ENCODE data around the gene CHST14.

Gene CHST14, protein sequence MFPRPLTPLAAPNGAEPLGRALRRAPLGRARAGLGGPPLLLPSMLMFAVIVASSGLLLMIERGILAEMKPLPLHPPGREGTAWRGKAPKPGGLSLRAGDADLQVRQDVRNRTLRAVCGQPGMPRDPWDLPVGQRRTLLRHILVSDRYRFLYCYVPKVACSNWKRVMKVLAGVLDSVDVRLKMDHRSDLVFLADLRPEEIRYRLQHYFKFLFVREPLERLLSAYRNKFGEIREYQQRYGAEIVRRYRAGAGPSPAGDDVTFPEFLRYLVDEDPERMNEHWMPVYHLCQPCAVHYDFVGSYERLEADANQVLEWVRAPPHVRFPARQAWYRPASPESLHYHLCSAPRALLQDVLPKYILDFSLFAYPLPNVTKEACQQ

DNA sequence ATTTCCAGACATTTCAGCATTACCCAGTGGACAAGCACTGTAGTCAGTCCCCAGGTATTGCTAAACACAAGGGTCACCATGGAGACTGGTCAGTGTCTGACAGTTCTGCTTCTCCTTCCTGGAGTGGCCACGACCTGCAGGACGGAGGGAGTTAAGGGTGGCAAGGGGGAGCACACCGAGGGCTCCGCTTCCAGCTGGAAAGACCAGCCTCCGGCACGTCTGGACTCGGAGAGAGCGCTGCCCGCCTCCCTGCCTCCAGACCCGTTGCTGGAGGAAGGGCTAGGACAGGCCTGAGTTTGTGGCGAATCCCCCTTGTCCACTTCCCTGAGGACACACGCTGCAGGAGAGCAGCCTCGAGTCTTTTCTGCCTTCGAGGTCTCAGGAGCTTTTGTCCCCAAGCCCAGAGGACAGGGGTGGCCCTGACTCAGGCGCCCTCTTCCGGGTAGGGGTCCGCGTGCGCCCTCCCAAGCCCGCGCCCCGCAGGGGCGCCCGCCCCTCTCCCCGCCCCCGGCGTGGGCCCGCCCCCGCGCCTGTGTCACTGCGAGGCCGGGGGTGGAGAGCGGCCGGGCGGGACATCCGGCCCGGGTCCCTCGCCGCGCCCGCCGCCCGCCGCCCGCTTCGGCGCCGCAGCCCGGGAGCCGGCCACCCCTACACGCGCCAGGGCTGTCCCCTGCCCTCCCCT is at the start of gene CHST14:
Gene CHST14 (plus strand): TSS at position 562 of the 682 bp plus-strand sequence. CDS start 230 bp downstream, outside the sequence.
- peak; percentile 48 for DNase-seq (ENCODE audit: low spot score)

DNA sequence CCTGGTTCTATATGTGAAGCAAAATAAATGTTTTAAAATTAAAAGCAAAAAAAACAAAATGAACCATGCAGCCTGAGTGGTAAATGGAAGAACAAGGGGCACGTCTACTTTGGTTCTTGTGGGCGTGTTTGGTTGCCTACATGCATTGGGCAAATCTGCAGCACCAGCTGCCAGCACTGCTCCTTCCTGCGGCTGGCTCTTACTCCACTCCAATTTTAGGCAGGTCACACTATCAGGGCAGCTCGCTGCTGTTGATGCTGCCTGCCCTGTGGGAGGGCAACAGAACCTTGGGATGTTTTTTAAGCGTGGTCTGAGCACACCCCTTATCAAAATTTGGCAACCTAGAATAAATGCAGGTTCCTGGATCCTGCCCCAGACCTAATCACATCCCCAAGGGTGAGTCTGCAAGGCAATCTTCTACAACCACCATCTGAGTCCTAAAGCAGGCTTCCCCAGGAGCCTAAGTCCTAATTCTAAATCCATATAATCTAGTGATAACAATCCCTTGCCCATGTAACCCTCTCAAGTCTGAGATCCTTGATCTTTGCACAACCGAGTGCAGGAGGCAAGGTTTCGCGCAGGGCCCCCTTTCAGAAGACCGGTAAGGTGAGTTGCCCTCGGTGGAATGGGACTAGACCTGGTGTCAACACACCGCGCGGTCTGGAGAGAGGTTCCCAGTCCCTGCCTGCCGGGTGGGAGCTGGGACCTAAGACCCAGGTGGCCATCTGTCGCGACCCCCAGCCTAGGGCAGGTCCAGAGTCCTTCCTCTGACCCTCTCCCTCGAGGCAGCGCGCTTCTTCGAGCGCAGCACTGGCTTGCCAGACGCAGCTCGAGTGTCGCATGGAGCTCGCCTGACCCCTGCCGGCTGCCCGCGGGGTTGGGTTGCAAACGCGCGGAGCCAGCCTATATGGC is 49.3 kb upstream of the CHST14 start:
- peak; percentile 53 for DNase-seq (ENCODE audit: low spot score)

DNA sequence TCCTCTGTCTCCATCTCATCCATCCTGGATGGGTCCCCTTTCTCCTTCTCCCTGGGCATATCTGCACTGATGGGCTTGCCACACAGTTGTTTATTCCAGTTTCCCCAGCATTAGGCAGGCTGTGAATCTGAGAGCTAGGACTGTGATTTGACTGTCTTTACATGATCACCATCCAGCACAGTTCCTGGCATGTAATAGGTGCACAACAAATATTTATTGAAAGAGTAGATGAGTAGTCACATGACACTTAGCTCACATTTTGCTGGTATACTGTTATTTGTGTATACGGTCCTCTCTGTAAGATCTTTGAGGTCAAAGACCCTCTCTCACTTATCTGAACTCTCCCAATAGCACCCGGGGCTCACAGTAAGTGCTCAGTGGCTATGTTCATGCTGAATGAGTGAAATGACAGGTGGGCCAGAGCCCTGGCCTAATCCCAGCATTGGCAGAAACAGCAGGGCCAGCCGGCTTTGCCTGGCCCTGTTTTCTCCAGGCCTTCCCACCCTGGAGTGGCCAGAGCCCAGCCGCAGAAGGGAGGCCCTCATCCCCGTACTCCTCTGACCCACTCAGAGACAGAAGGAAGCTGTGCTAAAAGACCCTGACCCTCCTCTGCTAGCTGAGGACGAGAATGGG is 46.2 kb upstream of the CHST14 start:
- DNase-seq (ENCODE audit: low spot score): no peak

DNA sequence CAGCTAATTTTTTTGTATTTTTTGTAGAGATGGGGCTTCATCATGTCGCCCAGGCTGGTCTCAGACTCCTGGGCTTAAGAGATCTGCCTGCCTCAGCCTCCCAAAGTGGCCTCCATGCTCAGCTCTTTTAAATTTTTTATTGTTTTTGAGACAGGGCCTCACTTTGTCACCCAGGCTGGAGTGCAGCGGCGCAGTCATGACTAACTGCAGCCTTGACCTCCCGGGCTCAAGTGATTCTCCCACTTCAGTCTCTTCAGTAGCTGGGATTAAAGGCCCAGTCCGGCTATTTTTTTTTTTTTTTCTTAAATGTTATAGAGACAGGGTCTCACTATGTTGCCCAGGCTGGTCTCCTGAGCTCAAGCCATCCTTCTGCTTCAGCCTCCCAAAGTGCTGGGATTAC is 45.1 kb upstream of the CHST14 start:
- no peak for DNase-seq (ENCODE audit: low spot score)

DNA sequence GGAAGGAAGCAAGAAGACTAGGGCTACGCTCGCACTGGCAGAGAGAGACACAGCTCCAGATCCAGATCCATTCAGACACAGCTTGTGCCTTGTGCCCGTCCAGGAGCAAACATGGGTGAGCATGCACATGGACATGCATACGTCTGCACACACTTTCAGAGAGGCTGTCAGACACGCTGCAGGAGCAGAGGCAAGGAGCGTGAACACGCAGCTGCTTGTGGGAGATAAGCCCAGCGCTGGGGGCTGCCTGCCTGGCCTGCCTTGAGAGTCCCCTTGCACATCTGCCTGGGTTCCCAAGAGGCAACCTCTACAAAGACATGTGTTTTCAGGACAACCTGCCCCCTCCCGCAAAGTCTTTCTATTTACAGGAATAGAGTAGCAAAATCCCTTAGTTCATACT is 43.6 kb upstream of the CHST14 start:
- DNase-seq (ENCODE audit: low spot score): no peak

DNA sequence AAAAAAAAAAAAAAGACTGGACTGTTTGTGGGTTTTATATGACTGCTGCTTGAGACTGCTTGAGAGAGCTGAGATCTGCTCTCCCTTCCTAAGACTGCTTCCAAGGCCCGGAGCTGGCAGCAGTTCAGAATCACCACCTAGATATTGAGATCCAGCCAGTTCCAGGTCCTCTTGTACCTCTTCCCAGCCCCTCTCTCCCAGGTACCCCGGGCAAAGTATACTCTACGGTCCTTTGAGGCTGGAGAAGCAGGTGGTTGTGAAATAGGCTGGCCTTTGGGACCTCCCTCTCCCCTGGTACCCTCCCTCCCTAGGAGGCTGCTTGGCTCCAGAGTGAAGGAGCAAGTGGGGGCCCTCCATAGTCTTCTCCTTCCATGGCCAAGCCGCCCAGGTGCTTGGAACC is 42.6 kb upstream of the CHST14 start:
- DNase-seq (ENCODE audit: low spot score): no peak

DNA sequence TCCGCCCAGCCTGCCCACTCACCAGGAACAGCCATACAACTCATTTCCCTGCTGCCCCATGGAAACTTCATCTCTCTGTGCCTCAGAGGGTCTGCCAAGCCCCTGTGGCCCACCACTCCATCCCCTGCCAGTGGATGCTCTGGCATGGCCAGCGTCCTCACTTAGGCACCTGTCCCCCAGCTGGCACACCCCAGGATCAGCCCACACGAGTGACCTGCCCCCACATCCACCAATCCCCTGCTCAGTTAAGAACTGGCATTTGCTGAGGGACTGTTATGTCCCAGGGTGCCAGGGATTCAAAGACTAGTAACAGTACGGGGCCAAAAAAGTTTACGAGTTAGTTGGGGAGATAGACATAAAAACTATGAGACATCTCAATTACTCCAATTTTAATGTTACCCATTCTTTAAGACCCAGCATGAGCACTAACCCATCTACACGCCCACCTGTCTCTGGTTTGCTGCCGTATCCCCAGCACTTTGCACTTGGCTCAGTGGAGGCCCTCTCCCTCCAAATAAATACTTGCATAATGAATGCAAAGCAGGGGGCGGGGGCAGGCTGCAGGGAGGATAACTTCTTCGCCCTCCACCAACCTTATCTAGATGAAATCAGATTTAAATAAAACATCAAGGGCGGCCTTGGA is 41.6 kb upstream of the CHST14 start:
- DNase-seq (ENCODE audit: low spot score): no peak

DNA sequence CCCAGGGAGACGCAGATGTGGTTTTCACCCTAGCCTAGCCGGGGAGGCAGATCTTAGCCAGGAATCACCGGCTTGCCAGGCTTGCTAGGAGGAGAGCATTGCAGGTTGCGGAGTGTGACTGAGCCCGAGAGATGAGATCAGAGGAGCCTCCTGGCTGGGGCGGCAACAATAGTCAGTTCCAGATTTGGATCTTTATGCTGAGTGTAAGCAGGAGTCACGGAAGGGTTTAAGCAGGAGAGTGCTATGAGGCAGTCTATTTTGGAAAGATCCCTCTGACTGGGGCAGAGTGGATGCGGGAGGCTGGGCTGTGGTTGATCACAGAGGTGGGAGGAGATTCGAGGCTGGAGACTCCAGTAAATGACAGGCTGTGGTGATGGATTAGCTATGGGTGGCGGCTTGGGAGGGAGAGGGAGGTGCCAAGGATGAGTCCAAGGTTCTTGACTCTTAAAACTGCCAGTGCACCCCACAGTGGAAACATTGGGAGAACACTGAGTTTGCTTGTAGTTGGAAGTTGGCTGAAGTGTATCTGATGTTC is 40.4 kb upstream of the CHST14 start:
- no peak for DNase-seq (ENCODE audit: low spot score)

DNA sequence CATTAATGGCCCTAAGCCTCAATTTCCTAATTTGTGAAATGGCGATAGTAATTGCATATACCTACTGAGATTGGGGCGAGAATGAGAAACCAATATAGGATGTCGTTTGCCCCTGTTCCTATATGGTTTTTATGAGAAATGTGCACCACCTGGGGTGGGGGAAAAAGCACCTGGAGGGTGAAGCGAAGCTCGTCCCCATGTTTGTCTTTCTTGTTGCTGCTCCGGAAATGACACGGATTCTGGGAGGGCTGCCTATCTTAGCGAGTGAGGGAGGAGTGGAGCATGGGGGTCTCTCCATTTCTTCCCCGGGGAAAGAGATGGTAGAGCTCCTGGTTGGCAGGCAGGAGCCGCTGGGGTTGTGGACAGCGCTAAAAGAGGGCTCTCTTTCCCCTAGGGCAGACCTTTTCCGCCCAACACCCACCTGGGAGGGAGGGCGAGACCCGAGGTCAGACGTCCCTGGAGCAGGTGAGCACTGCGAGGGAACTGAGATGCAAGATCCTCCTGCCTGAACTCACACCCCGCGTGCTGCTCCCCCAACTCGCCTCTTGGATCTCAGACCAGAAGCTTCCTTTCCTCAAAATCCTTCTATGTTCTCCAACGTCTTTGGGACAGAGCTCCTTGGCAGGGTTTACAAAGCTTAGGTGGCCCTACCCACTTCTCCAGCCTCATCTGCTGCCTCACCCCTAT is 35.6 kb upstream of the CHST14 start:
- DNase-seq (ENCODE audit: low spot score): no peak

DNA sequence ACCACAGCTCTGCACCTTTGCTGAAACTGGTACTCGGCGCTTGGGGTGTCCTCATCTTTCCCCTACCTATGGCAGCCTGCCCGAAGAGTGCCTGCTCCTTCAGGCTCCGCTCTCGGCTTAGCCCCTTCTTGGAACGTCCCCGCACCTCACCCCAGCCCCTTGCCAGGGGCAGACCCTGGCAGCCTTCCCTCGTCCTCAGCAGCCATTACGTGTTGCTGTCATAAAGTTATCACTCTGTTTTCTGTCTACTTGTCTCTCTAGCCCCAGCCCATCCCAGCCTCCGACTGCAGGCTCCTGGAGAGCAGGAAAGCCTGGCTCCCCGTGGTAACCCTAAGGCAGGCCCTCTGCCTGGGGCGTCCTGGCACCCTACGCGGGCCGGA is 35.1 kb upstream of the CHST14 start:
- no peak for DNase-seq (ENCODE audit: low spot score)

DNA sequence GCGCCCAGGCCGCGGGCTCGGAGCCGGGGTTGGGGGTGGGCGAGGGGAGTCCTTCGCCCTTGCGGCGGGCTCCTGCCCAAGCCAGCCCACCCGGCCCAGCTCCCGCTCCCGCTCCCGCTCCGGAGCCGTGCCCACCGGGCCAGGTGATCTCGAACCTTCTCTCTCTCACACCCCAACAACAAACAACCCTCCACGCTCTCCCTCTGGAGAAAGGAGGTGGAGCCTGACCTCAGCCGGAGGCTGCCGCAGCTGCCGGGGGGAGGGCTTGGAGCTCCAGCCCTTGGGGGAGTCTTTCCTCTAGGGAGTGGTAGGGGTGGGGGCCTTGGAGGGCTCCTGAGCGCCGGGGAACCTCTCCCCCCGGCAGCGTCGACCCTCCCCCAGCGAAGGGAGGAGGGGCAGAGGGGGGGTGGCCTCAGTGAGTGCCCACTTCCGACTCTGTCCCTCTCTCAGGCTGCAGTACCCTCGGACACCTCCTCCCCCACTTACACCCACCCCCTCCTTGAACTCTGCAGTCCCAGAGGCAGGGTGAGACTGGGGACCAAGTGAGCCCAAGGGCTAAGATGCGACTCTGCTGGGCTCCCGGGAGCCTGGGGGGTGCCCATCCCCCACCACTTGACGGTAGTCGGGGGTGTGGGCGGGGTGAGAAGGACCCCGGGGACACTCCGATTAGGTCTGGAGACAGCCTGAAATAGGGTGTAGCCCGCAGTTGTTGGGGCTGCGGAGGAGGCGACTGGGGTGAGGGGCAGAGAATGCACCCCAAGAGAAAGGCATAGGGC is 34.5 kb upstream of the CHST14 start:
- no peak for DNase-seq (ENCODE audit: low spot score)

DNA sequence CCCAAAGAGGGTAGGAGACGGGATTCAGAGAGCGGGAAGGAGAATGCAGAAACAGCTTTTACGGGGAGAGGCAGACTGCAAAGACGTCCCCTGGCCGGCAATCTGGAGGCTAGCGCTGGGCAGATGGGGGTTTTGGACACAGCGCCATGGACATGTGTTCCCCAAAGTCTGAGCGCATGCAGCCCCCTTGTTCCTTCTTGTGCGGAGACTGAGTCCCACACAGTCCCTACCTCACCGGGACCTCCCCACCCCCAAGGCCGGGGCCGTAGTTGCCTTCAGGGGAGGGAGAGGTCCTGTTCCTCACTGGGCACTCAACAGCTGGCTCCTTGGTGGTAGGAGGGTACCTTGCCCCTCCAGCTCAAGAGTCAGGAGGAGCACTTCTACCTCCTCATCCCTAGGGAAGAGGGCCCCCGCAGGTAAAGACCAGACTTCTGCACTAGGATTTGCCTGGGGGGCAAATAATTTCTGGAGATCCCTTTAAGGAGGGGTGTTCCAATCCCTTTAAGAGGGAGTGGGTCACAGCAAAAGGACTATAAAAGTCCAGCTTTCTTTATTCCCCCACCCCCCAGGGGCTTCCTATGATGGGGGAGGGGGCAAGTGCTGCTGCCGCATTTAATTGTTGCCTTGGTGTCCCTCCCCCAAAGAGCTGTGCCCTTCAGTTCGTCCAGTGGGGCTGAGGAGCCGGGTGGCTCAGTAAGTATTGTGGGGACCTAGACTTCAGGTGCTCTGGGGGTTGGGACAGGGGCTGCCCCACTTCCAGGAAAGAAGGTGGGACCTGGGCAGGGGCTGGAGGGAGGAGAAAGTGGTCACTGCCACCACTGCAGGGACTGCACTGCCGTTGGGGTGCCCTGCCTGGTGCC is 33.7 kb upstream of the CHST14 start:
- DNase-seq (ENCODE audit: low spot score): no peak

DNA sequence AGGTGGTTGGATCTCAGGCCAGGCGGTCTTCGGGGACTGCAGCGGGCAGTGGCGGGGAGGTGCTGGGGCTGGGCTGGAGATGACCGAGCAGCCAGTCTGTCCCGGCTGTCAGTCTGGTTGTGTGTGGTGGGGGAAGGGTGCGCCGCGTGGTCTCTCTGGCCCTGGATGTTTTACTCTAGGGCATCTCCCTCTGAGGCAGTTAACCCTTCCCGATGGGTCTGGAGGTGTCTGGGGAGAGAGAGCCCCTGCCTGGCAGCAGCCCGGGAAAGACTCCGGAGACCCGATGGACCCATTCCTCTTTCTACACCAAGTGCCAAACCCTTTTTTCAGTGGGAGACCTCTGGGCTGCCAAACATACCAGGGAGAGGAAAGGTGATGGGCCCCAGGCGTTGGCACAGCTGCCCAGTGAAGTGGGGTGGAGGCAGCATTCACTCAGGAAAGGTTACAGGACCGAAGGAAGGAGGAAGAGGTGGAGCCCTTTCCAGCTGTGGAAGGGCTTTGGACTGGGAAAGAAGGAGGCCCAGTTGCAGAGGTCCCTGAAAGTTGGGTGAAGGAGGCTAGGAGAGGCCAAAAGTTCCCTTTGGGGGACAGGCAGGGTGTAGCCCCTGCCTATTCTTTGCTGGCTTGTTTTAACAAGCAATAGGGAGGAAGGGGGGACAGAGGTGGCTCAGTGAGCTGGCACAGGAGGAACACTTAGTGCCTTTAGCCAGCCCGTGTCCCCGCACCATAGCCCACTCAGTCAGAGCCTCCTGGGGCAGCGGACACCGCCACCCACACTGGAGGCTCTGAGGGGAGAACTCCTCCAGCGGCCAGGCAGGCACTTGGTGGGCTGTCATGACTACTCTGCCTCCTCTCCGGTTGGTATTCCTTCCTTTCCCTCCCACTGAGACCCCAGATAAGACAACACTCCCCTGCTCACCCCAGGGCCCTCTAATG is 32.8 kb upstream of the CHST14 start:
- no peak for DNase-seq (ENCODE audit: low spot score)

DNA sequence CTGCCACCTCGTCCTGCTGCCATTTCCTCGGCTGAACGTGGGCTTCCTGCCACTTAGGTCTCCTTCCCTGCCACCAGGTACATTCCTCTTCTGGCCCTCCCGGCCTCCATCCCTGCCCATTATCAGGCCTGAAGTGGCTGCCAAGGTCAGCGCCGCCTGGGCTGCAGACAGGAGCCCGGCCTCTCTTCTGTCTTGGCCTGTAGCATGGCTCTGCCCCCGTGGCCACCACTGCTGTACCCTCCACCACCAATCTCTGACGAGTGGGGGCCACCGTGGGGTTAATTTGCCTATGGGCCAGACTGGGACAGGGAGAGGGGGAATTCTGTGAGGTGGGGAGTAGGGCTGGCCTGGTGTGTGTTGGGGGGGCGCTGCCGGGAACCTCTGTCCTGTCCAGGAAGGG is 32.1 kb upstream of the CHST14 start:
- DNase-seq (ENCODE audit: low spot score): no peak

DNA sequence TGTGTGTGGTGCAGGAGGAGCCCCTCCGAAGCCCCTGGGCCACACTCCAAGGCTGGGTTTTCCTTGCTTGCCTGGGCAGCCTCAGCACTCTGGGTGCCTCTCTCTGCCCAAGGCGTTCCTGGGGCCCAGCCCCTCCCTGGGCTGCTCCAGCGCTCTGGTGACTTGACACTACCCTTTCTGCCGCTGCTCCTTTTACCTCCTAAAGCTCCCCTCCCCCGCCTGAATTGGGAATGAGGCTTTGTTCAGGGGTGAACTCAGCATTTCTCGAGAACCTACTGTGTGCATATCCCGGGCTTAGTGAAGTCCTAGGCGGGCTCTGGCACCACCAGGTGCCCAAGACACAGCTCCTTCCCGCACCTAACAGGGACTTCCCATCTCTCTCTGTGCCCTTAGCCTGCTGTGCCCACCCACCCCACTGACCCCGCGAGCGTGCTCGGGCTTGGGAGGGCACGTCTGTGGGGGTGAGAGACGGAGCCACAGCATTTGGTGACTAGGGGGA is 31.3 kb upstream of the CHST14 start:
- no peak for DNase-seq (ENCODE audit: low spot score)

DNA sequence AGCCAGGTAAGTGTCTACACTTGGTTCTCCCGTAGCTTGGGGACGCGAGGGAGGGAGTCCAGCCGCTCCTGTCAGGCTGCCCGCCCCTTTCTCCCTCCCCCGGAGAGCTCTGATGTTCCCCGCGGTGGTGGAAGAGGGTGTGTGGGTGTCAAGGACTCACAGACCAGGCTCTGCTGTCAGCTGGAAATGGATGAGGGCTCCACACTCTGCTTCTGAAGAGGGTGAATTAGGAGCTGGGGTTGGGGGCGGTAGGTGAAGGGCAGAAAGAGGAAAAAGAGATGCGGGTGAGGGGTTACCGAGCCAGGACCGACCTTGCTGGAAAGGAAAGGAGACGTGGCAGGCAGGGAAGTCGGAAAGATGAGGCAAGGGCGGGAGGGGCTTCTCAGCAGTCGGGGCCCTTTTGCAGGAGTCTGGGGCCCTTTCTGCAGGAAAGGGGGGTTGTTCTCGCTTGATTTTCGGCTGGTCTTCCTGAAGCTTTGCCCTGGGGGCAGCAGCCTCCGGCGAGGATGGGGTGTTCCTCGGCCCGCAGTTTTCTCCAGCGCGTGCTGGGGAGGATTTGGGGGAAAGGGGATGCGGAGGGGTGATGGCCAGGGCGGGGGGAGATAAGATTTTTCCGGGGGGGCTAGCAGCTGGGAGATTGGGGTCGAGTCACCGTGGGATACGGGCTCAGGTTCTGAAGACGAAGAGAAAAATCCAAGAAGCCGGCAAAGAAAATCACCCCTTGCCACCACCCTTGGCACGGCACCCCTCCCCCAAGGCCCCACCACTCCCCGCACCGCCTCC is 30.6 kb upstream of the CHST14 start:
- DNase-seq (ENCODE audit: low spot score): no peak
